Head of caudate nucleus (tissue), 42 donors: Measurements from ENCODE around the gene CRISPLD2.
A peak's percentile ranks its signal among the peaks of the same experiment; 100 is the strongest.

Experiments
- DNase-seq, 42 donors: peaks; one replicate each; pipeline versions ENCODE4 v3.0.0 to v3.0.0-alpha.2; 2020 to 2021; ENCODE audit warnings: mixed read lengths in 7 of 42
- intact Hi-C: fragments of 100-400 bp; cut with DNase I; formaldehyde crosslinking; loops from one replicate; pipeline ENCODE4 v1.15.0; 2022

The CRISPLD2 gene

GRCh38 chr16:84917492-84917891 lies 97.7 kb downstream of the CRISPLD2 start:
- DNase-seq: no peak
- intact Hi-C loops: no loop called here

GRCh38 chr16:84918006-84918909 lies 98.5 kb downstream of the CRISPLD2 start:
- DNase-seq: peak in 16 of 42 donors; percentile 8 to 72 (median 34)
- intact Hi-C loops: no loop called here

GRCh38 chr16:84919269-84919668 lies 99.5 kb downstream of the CRISPLD2 start:
- intact Hi-C loops: no loop called here
- no peak for DNase-seq

- no peak for DNase-seq
- intact Hi-C loops: no loop called here
Measured at GRCh38 chr16:84919708-84920107, 99.9 kb downstream of the CRISPLD2 start.

- DNase-seq: no peak
Measured at GRCh38 chr16:84920333-84920732, 100.5 kb downstream of the CRISPLD2 start.

GRCh38 chr16:84922351-84923120 lies 102.8 kb downstream of the CRISPLD2 start:
- intact Hi-C loops: no loop called here
- peak; percentile 26 to 84 (median 69) for DNase-seq

More at GRCh38 chr16:84920333-84920732, 100.5 kb downstream of the CRISPLD2 start:
- intact Hi-C loops: no loop called here

GRCh38 chr16:84924331-84925091 lies 104.7 kb downstream of the CRISPLD2 start:
- DNase-seq: no peak
- intact Hi-C loops: no loop called here

- peak in 35 of 42 donors; percentile 31 to 86 (median 63) for DNase-seq
- intact Hi-C loops: no loop called here
Measured at GRCh38 chr16:84925092-84925772, 105.4 kb downstream of the CRISPLD2 start.

GRCh38 chr16:84925773-84926372 lies 106.1 kb downstream of the CRISPLD2 start:
- intact Hi-C loops: no loop called here
- DNase-seq: no peak

GRCh38 chr16:84926462-84926861 lies 106.7 kb downstream of the CRISPLD2 start:
- DNase-seq: no peak
- intact Hi-C loops: no loop called here

GRCh38 chr16:84927621-84928591 lies 108.1 kb downstream of the CRISPLD2 start:
- intact Hi-C loops: no loop called here
- no peak for DNase-seq

GRCh38 chr16:84928679-84929420 lies 109.1 kb downstream of the CRISPLD2 start:
- intact Hi-C loops: no loop called here
- DNase-seq: peak in 1 of 42 donors; percentile 52

GRCh38 chr16:84929421-84930297 lies 109.9 kb downstream of the CRISPLD2 start:
- DNase-seq: no peak
- intact Hi-C loops: no loop called here

- no peak for DNase-seq
- intact Hi-C loops: no loop called here
Measured at GRCh38 chr16:84930298-84931106, 110.7 kb downstream of the CRISPLD2 start.

- DNase-seq: no peak
- intact Hi-C loops: no loop called here
Measured at GRCh38 chr16:84931107-84931494, 111.3 kb downstream of the CRISPLD2 start.
